Measurements from ENCODE around the gene TNFSF13B.

The TNFSF13B gene

DNA sequence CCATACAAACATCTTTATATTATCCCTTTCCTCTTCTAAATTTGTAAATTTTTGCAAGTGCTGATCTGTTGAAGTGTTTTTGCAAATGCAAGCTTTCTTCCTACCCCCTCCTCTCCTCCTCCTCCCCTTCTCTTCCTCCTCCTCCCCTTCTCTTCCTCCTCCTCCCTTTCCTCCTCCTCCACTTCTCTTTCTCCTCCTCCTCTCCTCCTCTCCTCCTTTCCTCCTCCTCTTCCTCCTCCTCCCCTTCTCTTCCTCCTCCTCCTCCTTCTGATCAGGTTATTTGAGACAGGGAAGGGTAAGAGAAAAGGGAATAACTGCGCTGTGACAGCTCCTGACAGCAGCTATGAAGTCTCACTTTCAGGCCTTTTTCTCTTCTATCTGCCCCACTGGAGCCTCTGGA, 8.9 kb downstream of the TNFSF13B start:
- Histone ChIP-seq H3K4me3 (ENCODE audit: low read length) (no peak overlapping the region), H4K20me1 (ENCODE audit: insufficient read depth, low read length) (no peaks in the 10 kb centered on the region), H3K4me2 (ENCODE audit: low read length) (no peak overlapping the region), H3K27ac (ENCODE audit: low read length) (no peak overlapping the region), H2AFZ (ENCODE audit: low read depth, low read length) (no peak overlapping the region), H3K27me3 (ENCODE audit: low read depth, low read length) (no peaks in the 10 kb centered on the region), H3K36me3 (replicated peaks; ENCODE audit: low read depth, low read length) (no peaks in the 10 kb centered on the region), H3K9me3 (ENCODE audit: insufficient read depth, low read length) (no peaks in the 10 kb centered on the region), H3K4me1 (ENCODE audit: low read length) (peaks cover 6% of the 10 kb centered on the region), H3K9ac (ENCODE audit: low read length) (no peak overlapping the region), H3K79me2 (ENCODE audit: low read length) (no peaks in the 10 kb centered on the region)
- no peak for TF ChIP-seq EZH2phosphoT487 (IDR thresholded peaks at IDR 0.05; ENCODE audit: low read depth)
- TF ChIP-seq, protein P1, sequence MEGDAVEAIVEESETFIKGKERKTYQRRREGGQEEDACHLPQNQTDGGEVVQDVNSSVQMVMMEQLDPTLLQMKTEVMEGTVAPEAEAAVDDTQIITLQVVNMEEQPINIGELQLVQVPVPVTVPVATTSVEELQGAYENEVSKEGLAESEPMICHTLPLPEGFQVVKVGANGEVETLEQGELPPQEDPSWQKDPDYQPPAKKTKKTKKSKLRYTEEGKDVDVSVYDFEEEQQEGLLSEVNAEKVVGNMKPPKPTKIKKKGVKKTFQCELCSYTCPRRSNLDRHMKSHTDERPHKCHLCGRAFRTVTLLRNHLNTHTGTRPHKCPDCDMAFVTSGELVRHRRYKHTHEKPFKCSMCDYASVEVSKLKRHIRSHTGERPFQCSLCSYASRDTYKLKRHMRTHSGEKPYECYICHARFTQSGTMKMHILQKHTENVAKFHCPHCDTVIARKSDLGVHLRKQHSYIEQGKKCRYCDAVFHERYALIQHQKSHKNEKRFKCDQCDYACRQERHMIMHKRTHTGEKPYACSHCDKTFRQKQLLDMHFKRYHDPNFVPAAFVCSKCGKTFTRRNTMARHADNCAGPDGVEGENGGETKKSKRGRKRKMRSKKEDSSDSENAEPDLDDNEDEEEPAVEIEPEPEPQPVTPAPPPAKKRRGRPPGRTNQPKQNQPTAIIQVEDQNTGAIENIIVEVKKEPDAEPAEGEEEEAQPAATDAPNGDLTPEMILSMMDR (IDR thresholded peaks at IDR 0.05; ENCODE audit: low read depth, low read length) = no peak

DNA sequence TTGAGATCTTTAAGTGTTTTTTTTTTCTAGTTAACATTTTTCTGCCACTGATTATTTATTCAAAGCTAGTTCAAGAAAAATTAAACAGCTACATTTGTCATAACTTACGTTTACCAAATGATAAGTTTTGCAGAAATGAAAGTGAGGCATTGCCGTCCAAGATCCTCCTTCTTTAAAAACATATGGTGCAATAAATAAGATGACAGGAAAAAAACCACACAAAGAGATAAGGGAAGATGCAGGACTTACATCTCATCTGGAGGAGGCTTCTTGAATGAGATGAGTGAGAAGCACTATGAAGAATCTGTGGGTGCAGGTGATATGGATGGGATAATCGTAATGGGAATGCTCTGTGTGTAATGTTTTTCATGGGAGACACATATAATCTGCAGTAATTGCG, 12.4 kb downstream of the TNFSF13B start:
- Histone ChIP-seq H3K9ac (ENCODE audit: low read length) (no peak overlapping the region), H3K36me3 (replicated peaks; ENCODE audit: low read depth, low read length) (no peaks in the 10 kb centered on the region), H4K20me1 (ENCODE audit: insufficient read depth, low read length) (no peaks in the 10 kb centered on the region), H3K79me2 (ENCODE audit: low read length) (no peaks in the 10 kb centered on the region), H3K4me1 (ENCODE audit: low read length) (peaks cover 6% of the 10 kb centered on the region), H2AFZ (ENCODE audit: low read depth, low read length) (no peak overlapping the region), H3K27me3 (ENCODE audit: low read depth, low read length) (no peaks in the 10 kb centered on the region), H3K4me2 (ENCODE audit: low read length) (no peak overlapping the region), H3K9me3 (ENCODE audit: insufficient read depth, low read length) (no peaks in the 10 kb centered on the region), H3K4me3 (ENCODE audit: low read length) (no peak overlapping the region), H3K27ac (ENCODE audit: low read length) (no peak overlapping the region)
- TF ChIP-seq, protein P1 (IDR thresholded peaks at IDR 0.05; ENCODE audit: low read depth, low read length) = no peak
- TF ChIP-seq EZH2phosphoT487 (IDR thresholded peaks at IDR 0.05; ENCODE audit: low read depth) = no peak

DNA sequence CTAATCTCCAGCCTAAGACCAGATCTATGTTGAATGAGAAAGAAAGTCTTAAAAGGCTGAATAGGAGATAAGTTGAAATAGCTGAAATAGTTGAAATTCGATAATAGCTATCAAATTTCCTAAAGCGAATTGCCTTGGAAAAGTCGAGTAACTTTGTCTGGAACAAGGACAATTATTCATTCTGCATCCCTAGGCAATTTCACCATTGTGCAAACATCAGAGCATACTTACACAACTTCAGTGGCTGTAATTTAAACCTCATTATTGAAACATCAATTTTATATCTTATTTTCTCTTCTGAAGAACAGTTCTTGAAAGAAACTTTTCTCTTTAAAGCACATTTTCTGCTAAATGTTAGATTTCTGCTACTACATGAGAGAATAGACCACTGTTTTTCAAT, 13.6 kb downstream of the TNFSF13B start:
- no peak overlapping the region for H3K27ac ChIP-seq (ENCODE audit: low read length)
- H3K4me1 ChIP-seq (ENCODE audit: low read length) = peaks cover 6% of the 10 kb centered on the region
- H3K79me2 ChIP-seq (ENCODE audit: low read length) = no peaks in the 10 kb centered on the region
- no peak overlapping the region for H3K9ac ChIP-seq (ENCODE audit: low read length)
- H3K36me3 ChIP-seq (replicated peaks; ENCODE audit: low read depth, low read length) = no peaks in the 10 kb centered on the region
- H2AFZ ChIP-seq (ENCODE audit: low read depth, low read length) = no peak overlapping the region
- no peaks in the 10 kb centered on the region for H3K9me3 ChIP-seq (ENCODE audit: insufficient read depth, low read length)
- no peak for TF ChIP-seq EZH2phosphoT487 (IDR thresholded peaks at IDR 0.05; ENCODE audit: low read depth)
- TF ChIP-seq, protein P1 (IDR thresholded peaks at IDR 0.05; ENCODE audit: low read depth, low read length) = no peak
- H3K27me3 ChIP-seq (ENCODE audit: low read depth, low read length) = no peaks in the 10 kb centered on the region
- H4K20me1 ChIP-seq (ENCODE audit: insufficient read depth, low read length) = no peaks in the 10 kb centered on the region
- no peak overlapping the region for H3K4me2 ChIP-seq (ENCODE audit: low read length)
- H3K4me3 ChIP-seq (ENCODE audit: low read length) = no peak overlapping the region

DNA sequence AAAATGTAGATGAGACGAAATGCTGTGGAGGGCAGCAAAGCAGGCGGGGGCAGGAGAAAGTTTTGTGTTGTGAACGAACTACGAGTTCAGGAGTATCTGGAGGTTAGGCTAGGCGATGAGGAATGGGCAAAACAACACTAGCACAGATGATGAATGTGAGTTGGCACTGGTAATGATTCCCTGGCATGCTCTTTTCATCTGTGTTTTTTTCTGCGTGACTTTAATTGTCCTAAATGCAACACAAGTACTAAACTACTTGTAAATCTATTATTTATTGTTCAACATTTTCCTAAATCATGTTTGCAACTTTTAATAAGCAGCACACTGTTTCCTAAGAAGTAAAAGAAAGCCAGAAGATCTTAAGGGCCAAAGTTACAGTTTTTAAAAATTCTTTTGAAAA, 19.2 kb downstream of the TNFSF13B start:
- no peaks in the 10 kb centered on the region for H3K27me3 ChIP-seq (ENCODE audit: low read depth, low read length)
- H3K9me3 ChIP-seq (ENCODE audit: insufficient read depth, low read length) = no peaks in the 10 kb centered on the region
- no peaks in the 10 kb centered on the region for H4K20me1 ChIP-seq (ENCODE audit: insufficient read depth, low read length)
- H3K4me3 ChIP-seq (ENCODE audit: low read length) = no peak overlapping the region
- no peak overlapping the region for H3K27ac ChIP-seq (ENCODE audit: low read length)
- H3K36me3 ChIP-seq (replicated peaks; ENCODE audit: low read depth, low read length) = no peaks in the 10 kb centered on the region
- H3K79me2 ChIP-seq (ENCODE audit: low read length) = no peaks in the 10 kb centered on the region
- H2AFZ ChIP-seq (ENCODE audit: low read depth, low read length) = no peak overlapping the region
- TF ChIP-seq, protein P1 (IDR thresholded peaks at IDR 0.05; ENCODE audit: low read depth, low read length) = no peak
- TF ChIP-seq EZH2phosphoT487 (IDR thresholded peaks at IDR 0.05; ENCODE audit: low read depth) = no peak
- no peak overlapping the region for H3K4me2 ChIP-seq (ENCODE audit: low read length)
- no peaks in the 10 kb centered on the region for H3K4me1 ChIP-seq (ENCODE audit: low read length)
- H3K9ac ChIP-seq (ENCODE audit: low read length) = no peak overlapping the region
